Fibroblast of lung (primary cell): Measurements from ENCODE around the gene CAMTA1. TPM values are rescaled to one million over a fixed set of nuclear protein-coding genes. Genes with fewer than 3 reads are reported as not detected.

Experiments used
- DNase-seq, 2 donors: peaks; one replicate each; pipeline versions ENCODE4 v3.0.0 to v3.0.0-alpha.2; 2010; ENCODE audit warnings: low read depth in 2 of 2
- H2AFZ ChIP-seq: 2 replicates; pipeline ENCODE4 v1.5.1; 2012; ENCODE audit warnings: low read length, control low read depth, inconsistent platforms
- H3K27ac ChIP-seq: 2 replicates; pipeline ENCODE4 v1.5.1; 2011; ENCODE audit warnings: low read length, control low read depth; ENCODE audit not compliant: insufficient read depth
- H3K27me3 ChIP-seq: 2 replicates; pipeline ENCODE4 v1.5.1; 2011; ENCODE audit warnings: mild to moderate bottlenecking, low read length; ENCODE audit not compliant: control insufficient read depth, insufficient read depth
- H3K36me3 ChIP-seq: 2 replicates; pipeline ENCODE4 v1.5.1; 2011; ENCODE audit warnings: low read length; ENCODE audit not compliant: control insufficient read depth, insufficient read depth
- H3K4me1 ChIP-seq: 2 replicates; pipeline ENCODE4 v1.5.1; 2011; ENCODE audit warnings: low read length; ENCODE audit not compliant: control insufficient read depth, insufficient read depth; ENCODE audit errors: extremely low read depth
- H3K4me2 ChIP-seq: 2 replicates; pipeline ENCODE4 v1.5.1; 2011; ENCODE audit warnings: low read length, control low read depth; ENCODE audit not compliant: insufficient read depth; ENCODE audit errors: extremely low read depth
- H3K4me3 ChIP-seq, 4 experiments: fragments of 200-600 bp in 1 of 4; sonication (generic) in 1 of 4; replicated peaks in 1 of 4; 2 replicates each; pipeline ENCODE4 v1.5.1; 2011 to 2016; ENCODE audit warnings: low read length in 4 of 4, low read depth in 3 of 4, mild to moderate bottlenecking in 3 of 4, control low read depth in 2 of 4, inconsistent platforms in 1 of 4, mixed read lengths in 1 of 4; ENCODE audit not compliant: insufficient read depth in 1 of 4; ENCODE audit errors: control extremely low read depth in 1 of 4
- H3K79me2 ChIP-seq: 2 replicates; pipeline ENCODE4 v1.5.1; 2012; ENCODE audit warnings: mild to moderate bottlenecking, low read length, inconsistent platforms; ENCODE audit not compliant: control insufficient read depth, insufficient read depth
- H3K9ac ChIP-seq: 2 replicates; pipeline ENCODE4 v1.5.1; 2011; ENCODE audit warnings: mild to moderate bottlenecking, low read length, control low read depth; ENCODE audit not compliant: insufficient read depth
- H3K9me3 ChIP-seq: 2 replicates; pipeline ENCODE4 v1.5.1; 2012; ENCODE audit warnings: low read depth, low read length; ENCODE audit not compliant: control insufficient read depth, insufficient read depth
- H4K20me1 ChIP-seq: 2 replicates; pipeline ENCODE4 v1.5.1; 2011; ENCODE audit warnings: low read length; ENCODE audit not compliant: control insufficient read depth, insufficient read depth; ENCODE audit errors: extremely low read depth
- EZH2 ChIP-seq: IDR thresholded peaks from 2 replicates; pipeline ENCODE4 v1.5.1; 2012; ENCODE audit warnings: low read length, control low read depth, mild to moderate bottlenecking; ENCODE audit errors: missing control alignments
- polyA plus RNA-seq, 2 donors: library from polyadenylated mRNA; depleted of rRNA in 1 of 2; stranded (reverse) in 1 of 2; unstranded in 1 of 2; fragments of >200 nt; gene quantifications; 2 replicates each; pipeline ENCODE4 v1.2.1, GENCODE V29; 2011 to 2012; ENCODE audit warnings: missing spikeins in 1 of 2
- total RNA-seq: library from RNA; depleted of rRNA; stranded (reverse); fragments of >200 nt; gene quantifications from 2 replicates; pipeline ENCODE4 v1.2.1, GENCODE V29; 2014
- TF ChIP-seq, protein P1 (sequence below), 2 donors: IDR thresholded peaks in 1 of 2; conservative IDR thresholded peaks in 1 of 2; 1 replicate in 1 of 2; 2 replicates in 1 of 2; pipeline ENCODE4 v1.5.1; 2011 to 2012; ENCODE audit warnings: low read length in 2 of 2, control low read depth in 1 of 2, inconsistent platforms in 1 of 2, low read depth in 1 of 2, mild to moderate bottlenecking in 1 of 2

Gene CAMTA1
- total and polyA plus RNA-seq, 2 donors (not counting 1 experiment from before 2014, with no cell fraction given), result 47.6 to 86.0 TPM

DNA sequence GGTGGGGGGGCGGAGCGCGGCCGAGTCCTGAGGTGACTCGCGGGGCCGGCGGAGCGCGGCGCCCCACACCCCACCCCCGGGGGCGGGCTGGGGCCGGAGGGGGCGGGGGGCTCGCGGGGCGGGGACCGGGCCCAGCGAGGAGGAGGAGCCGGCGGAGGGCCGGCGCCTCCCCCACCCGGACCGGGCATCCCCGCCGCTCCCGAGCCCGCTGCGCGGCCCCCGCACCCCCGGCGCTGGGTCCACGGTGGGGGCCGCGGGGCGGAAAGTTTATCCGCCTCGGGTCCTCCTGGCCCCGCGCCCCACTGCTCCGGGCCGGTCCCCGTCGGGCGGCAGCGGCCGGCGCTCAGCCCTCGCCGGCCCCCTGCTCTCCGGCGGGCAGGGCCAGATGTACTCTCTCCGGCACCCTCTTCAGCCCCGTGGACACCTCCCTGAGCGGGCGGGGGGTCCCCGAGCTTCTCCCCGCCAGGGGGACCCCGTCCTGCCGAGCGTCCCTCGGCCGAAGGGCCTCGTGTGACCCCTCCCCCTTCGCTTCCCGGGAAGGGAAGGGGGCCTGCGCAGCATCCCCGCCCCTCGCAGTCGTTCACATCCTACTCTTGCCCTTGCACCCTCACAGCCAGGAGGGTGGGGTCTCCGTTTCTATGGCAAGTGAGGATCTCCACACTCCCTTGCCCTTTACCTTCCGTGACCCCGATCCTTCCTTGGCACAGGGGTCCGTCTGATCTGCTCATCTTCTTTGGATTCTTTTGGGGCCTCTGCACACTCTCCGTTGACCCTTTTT lies 663 bp downstream of the CAMTA1 start:
- peak overlapping the region; percentile 98 for H3K4me2 ChIP-seq
- peak in 1 of 2 donors; percentile 13 for DNase-seq
- peak overlapping the region; percentile 76 for H3K9ac ChIP-seq
- H3K79me2 ChIP-seq, result peaks cover 43% of the 10 kb centered on the region
- no peaks in the 10 kb centered on the region for H3K9me3 ChIP-seq
- no peaks in the 10 kb centered on the region for H3K27me3 ChIP-seq
- no peak for TF ChIP-seq EZH2
- TF ChIP-seq, protein P1, sequence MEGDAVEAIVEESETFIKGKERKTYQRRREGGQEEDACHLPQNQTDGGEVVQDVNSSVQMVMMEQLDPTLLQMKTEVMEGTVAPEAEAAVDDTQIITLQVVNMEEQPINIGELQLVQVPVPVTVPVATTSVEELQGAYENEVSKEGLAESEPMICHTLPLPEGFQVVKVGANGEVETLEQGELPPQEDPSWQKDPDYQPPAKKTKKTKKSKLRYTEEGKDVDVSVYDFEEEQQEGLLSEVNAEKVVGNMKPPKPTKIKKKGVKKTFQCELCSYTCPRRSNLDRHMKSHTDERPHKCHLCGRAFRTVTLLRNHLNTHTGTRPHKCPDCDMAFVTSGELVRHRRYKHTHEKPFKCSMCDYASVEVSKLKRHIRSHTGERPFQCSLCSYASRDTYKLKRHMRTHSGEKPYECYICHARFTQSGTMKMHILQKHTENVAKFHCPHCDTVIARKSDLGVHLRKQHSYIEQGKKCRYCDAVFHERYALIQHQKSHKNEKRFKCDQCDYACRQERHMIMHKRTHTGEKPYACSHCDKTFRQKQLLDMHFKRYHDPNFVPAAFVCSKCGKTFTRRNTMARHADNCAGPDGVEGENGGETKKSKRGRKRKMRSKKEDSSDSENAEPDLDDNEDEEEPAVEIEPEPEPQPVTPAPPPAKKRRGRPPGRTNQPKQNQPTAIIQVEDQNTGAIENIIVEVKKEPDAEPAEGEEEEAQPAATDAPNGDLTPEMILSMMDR (conservative IDR thresholded peaks at IDR 0.05 in 1 of 2, IDR thresholded peaks at IDR 0.05 in 1 of 2; ENCODE audit: low read depth in 1 of 2, low read length in 2 of 2), result no peak
- H2AFZ ChIP-seq, result peak overlapping the region; percentile 36
- peak overlapping the region; percentile 52 for H3K27ac ChIP-seq
- H4K20me1 ChIP-seq, result no peaks in the 10 kb centered on the region
- no peaks in the 10 kb centered on the region for H3K36me3 ChIP-seq
- H3K4me3 ChIP-seq, result peak overlapping the region; percentile 73 to 79 (median 78)
- H3K4me1 ChIP-seq, result peaks cover 2% of the 10 kb centered on the region

DNA sequence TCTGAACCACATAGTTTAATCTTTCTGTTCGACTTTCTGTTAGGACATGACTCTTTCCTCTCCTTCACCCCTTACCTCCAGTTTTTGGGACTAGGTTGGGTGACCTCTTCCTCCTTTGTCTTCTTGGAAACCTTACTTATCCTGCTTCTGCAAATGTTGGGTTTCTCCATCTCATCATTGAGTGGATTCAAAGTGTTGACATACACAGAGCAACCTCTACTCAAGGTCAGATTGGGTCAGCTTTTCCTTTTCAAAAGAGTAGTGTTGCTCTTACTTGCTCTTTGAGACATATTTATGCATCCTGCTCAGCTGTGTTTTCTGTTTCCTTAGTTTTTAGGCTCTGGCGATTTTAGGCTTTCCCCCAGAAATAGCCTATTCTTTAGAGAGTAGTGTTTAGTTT lies 3.7 kb downstream of the CAMTA1 start:
- peaks cover 2% of the 10 kb centered on the region for H3K4me1 ChIP-seq
- no peak for DNase-seq
- TF ChIP-seq EZH2, result no peak
- TF ChIP-seq, protein P1 (conservative IDR thresholded peaks at IDR 0.05 in 1 of 2, IDR thresholded peaks at IDR 0.05 in 1 of 2; ENCODE audit: low read depth in 1 of 2, low read length in 2 of 2), result no peak
- H3K36me3 ChIP-seq, result no peaks in the 10 kb centered on the region
- no peak overlapping the region for H2AFZ ChIP-seq
- H3K79me2 ChIP-seq, result peaks cover 51% of the 10 kb centered on the region
- H4K20me1 ChIP-seq, result no peaks in the 10 kb centered on the region
- H3K27me3 ChIP-seq, result no peaks in the 10 kb centered on the region
- H3K27ac ChIP-seq, result no peak overlapping the region
- no peak overlapping the region for H3K9ac ChIP-seq
- H3K9me3 ChIP-seq, result no peaks in the 10 kb centered on the region
- H3K4me3 ChIP-seq, result no peak overlapping the region
- no peak overlapping the region for H3K4me2 ChIP-seq

- H3K36me3 ChIP-seq, result no peaks in the 10 kb centered on the region
These were observed 4.9 kb downstream of the CAMTA1 start for GRCh38 chr1:6790146-6790545.

More at GRCh38 chr1:6790146-6790545, 4.9 kb downstream of the CAMTA1 start:
- H2AFZ ChIP-seq, result no peak overlapping the region
- H3K4me3 ChIP-seq, result no peak overlapping the region
- H3K9me3 ChIP-seq, result no peaks in the 10 kb centered on the region
- no peak for DNase-seq
- no peak for TF ChIP-seq EZH2
- TF ChIP-seq, protein P1 (conservative IDR thresholded peaks at IDR 0.05 in 1 of 2, IDR thresholded peaks at IDR 0.05 in 1 of 2; ENCODE audit: low read depth in 1 of 2, low read length in 2 of 2), result no peak
- H3K27me3 ChIP-seq, result no peaks in the 10 kb centered on the region
- H3K4me2 ChIP-seq, result no peak overlapping the region
- H3K79me2 ChIP-seq, result peaks cover 55% of the 10 kb centered on the region
- no peak overlapping the region for H3K9ac ChIP-seq
- H3K4me1 ChIP-seq, result peaks cover 2% of the 10 kb centered on the region
- no peaks in the 10 kb centered on the region for H4K20me1 ChIP-seq
- H3K27ac ChIP-seq, result no peak overlapping the region
